Sigmoid colon (tissue), 7 donors: ENCODE data around the gene FGB. TPM values are rescaled to one million over a fixed set of nuclear protein-coding genes. Genes with fewer than 3 reads are reported as not detected.

Source experiments
- DNase-seq: peaks from one replicate; pipeline ENCODE4 v3.0.0-alpha.2; 2019
- H3K27ac ChIP-seq, 4 donors: fragments of 200-600 bp; sonication (generic); one replicate each; pipeline ENCODE4 v1.5.1; 2016 to 2019; ENCODE audit warnings: mild to moderate bottlenecking in 1 of 4
- H3K27me3 ChIP-seq, 3 donors: fragments of 200-600 bp; sonication (generic); one replicate each; pipeline ENCODE4 v1.5.1; 2019; ENCODE audit warnings: mild to moderate bottlenecking in 1 of 3
- H3K36me3 ChIP-seq, 4 donors: fragments of 200-600 bp; sonication (generic); one replicate each; pipeline ENCODE4 v1.5.1; 2016 to 2019
- H3K4me1 ChIP-seq, 4 donors: fragments of 200-600 bp; sonication (generic); one replicate each; pipeline ENCODE4 v1.5.1; 2017 to 2019
- H3K4me3 ChIP-seq, 4 donors: fragments of 200-600 bp; sonication (generic); one replicate each; pipeline ENCODE4 v1.5.1; 2017 to 2019; ENCODE audit warnings: mild to moderate bottlenecking in 2 of 4, moderate library complexity in 1 of 4
- H3K9me3 ChIP-seq, 4 donors: fragments of 200-600 bp in 3 of 4; sonication (generic) in 3 of 4; one replicate each; pipeline versions ENCODE4 v1.5.1 to v1.6.1; 2013 to 2019
- CTCF ChIP-seq, 4 experiments: fragments of 450-650 bp in 3 of 4; fragments of 200-600 bp in 1 of 4; IDR thresholded peaks; one replicate each; pipeline ENCODE4 v1.5.1; 2016 to 2019; ENCODE audit warnings: antibody characterized with exemption in 4 of 4, mild to moderate bottlenecking in 3 of 4, moderate library complexity in 2 of 4
- EP300 ChIP-seq, 4 donors: sonication (generic); formaldehyde crosslinking; IDR thresholded peaks; one replicate each; pipeline ENCODE4 v1.6.1; 2017; ENCODE audit warnings: antibody characterized with exemption in 4 of 4
- POLR2A ChIP-seq, 2 donors: fragments of 450-650 bp; IDR thresholded peaks; one replicate each; pipeline ENCODE4 v1.6.1; 2016; ENCODE audit warnings: antibody characterized with exemption in 2 of 2, mild to moderate bottlenecking in 2 of 2, moderate library complexity in 2 of 2
- POLR2AphosphoS5 ChIP-seq, 4 donors: sonication (generic); formaldehyde crosslinking; IDR thresholded peaks; one replicate each; pipeline ENCODE4 v1.6.1; 2017; ENCODE audit warnings: antibody characterized with exemption in 4 of 4
- WGBS, 2 donors: extraction: QIAGEN DNeasy Blood & Tissue Kit; methylation state at CpG; one replicate each; pipeline ENCODE4 v1.1.7; 2013; 5-methylcytosine and 5-hydroxymethylcytosine counted together
- intact Hi-C: fragments of 100-400 bp; cut with DNase I; formaldehyde crosslinking; loops from one replicate; pipeline ENCODE4 v1.15.1; 2023
- polyA plus RNA-seq, 3 donors: library from polyadenylated mRNA; stranded (reverse); fragments of 200-250 nt; gene quantifications; one replicate each; pipeline ENCODE4 v1.2.3, GENCODE V29; 2013
- total RNA-seq, 4 donors: library from RNA; depleted of rRNA; stranded (reverse); fragments of >200 nt; gene quantifications; one replicate each; pipeline ENCODE4 v1.1.0, GENCODE V29; 2016
- donor health status: healthy with polysubstance abuse.
- donor health status: Bipolar disorder and iron deficiency.
- donor health status: healthy.

FGB gene
- total and polyA plus RNA-seq, 7 donors = 0.67 TPM; not detected in 6

DNA sequence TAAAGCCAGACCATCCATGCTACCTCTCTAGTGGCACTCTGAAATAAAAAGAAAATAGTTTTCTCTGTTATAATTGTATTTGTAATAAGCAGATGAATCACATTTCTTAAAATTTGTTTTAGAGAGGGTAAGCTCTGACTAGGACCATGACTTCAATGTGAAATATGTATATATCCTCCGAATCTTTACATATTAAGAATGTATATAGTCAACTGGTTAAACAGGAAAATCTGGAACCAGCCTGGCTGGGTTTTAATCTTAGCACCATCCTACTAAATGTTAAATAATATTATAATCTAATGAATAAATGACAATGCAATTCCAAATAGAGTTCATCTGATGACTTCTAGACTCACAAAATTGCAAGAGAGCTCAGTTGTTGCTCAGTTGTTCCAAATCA, 1.5 kb downstream of the FGB start:
- Histone ChIP-seq H3K9me3 (no peaks in the 10 kb centered on the region), H3K4me1 (no peaks in the 10 kb centered on the region), H3K36me3 (no peaks in the 10 kb centered on the region), H3K4me3 (no peak overlapping the region), H3K27ac (no peak overlapping the region), H3K27me3 (no peaks in the 10 kb centered on the region)
- intact Hi-C loops = no loop called here
- no peak for DNase-seq
- 90 to 93% methylated on average over 1 of the region's 1 CpG for WGBS, 2 donors
- TF ChIP-seq POLR2AphosphoS5 (IDR thresholded peaks at IDR 0.05) = no peak

DNA sequence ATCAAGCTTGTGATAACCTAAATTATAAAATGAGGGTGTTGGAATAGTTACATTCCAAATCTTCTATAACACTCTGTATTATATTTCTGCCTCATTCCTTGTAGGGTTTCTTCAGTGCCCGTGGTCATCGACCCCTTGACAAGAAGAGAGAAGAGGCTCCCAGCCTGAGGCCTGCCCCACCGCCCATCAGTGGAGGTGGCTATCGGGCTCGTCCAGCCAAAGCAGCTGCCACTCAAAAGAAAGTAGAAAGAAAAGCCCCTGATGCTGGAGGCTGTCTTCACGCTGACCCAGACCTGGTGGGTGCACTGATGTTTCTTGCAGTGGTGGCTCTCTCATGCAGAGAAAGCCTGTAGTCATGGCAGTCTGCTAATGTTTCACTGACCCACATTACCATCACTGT, 2.9 kb downstream of the FGB start:
- no peak for DNase-seq
- Histone ChIP-seq H3K4me1 (no peaks in the 10 kb centered on the region), H3K27ac (no peak overlapping the region), H3K27me3 (no peaks in the 10 kb centered on the region), H3K36me3 (no peaks in the 10 kb centered on the region), H3K9me3 (no peaks in the 10 kb centered on the region), H3K4me3 (no peak overlapping the region)
- TF ChIP-seq POLR2A (IDR thresholded peaks at IDR 0.05) = no peak
- no peak for TF ChIP-seq CTCF (IDR thresholded peaks at IDR 0.05)
- no peak for TF ChIP-seq EP300 (IDR thresholded peaks at IDR 0.05)
- no peak for TF ChIP-seq POLR2AphosphoS5 (IDR thresholded peaks at IDR 0.05)
- 94 to 95% methylated on average over 6 of the region's 6 CpGs for WGBS, 2 donors
- intact Hi-C loops = no loop called here

DNA sequence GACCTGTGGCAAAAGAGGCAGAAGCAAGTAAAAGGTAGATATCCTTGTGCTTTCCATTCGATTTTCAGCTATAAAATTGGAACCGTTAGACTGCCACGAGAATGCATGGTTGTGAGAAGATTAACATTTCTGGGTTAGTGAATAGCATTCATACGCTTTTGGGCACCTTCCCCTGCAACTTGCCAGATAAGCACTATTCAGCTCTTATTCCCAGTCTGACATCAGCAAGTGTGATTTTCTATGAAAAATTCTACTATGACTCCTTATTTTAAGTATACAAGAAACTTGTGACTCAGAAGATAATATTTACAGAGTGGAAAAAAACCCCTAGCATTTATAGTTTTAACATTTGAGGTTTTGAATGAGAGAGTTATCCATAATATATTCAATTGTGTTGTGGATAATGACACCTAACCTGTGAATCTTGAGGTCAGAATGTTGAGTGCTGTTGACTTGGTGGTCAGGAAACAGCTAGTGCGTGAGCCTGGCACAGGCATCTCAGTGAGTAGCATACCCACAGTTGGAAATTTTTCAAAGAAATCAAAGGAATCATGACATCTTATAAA, 3.9 kb downstream of the FGB start:
- H3K4me1 ChIP-seq = no peaks in the 10 kb centered on the region
- no peak overlapping the region for H3K27ac ChIP-seq
- no peaks in the 10 kb centered on the region for H3K9me3 ChIP-seq
- TF ChIP-seq POLR2A (IDR thresholded peaks at IDR 0.05) = no peak
- TF ChIP-seq CTCF (IDR thresholded peaks at IDR 0.05) = no peak
- TF ChIP-seq EP300 (IDR thresholded peaks at IDR 0.05) = no peak
- no peak for TF ChIP-seq POLR2AphosphoS5 (IDR thresholded peaks at IDR 0.05)
- intact Hi-C loops = no loop called here
- DNase-seq = no peak
- H3K27me3 ChIP-seq = no peaks in the 10 kb centered on the region
- no peak overlapping the region for H3K4me3 ChIP-seq
- WGBS, 2 donors = 88% methylated on average over 5 of the region's 5 CpGs
- H3K36me3 ChIP-seq = no peaks in the 10 kb centered on the region

DNA sequence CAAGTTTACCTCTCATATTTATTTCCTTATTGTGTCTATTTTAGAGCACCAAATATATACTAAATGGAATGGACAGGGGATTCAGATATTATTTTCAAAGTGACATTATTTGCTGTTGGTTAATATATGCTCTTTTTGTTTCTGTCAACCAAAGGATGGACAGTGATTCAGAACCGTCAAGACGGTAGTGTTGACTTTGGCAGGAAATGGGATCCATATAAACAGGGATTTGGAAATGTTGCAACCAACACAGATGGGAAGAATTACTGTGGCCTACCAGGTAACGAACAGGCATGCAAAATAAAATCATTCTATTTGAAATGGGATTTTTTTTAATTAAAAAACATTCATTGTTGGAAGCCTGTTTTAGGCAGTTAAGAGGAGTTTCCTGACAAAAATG, 6.2 kb downstream of the FGB start:
- Histone ChIP-seq H3K36me3 (no peaks in the 10 kb centered on the region), H3K27ac (no peak overlapping the region), H3K4me3 (no peak overlapping the region), H3K27me3 (no peaks in the 10 kb centered on the region), H3K9me3 (no peaks in the 10 kb centered on the region), H3K4me1 (no peaks in the 10 kb centered on the region)
- DNase-seq = no peak
- intact Hi-C loops = no loop called here
- TF ChIP-seq EP300 (IDR thresholded peaks at IDR 0.05) = no peak
- no peak for TF ChIP-seq CTCF (IDR thresholded peaks at IDR 0.05)
- TF ChIP-seq POLR2A (IDR thresholded peaks at IDR 0.05) = no peak
- TF ChIP-seq POLR2AphosphoS5 (IDR thresholded peaks at IDR 0.05) = no peak
- 13 to 38% methylated on average over 3 of the region's 3 CpGs for WGBS, 2 donors

DNA sequence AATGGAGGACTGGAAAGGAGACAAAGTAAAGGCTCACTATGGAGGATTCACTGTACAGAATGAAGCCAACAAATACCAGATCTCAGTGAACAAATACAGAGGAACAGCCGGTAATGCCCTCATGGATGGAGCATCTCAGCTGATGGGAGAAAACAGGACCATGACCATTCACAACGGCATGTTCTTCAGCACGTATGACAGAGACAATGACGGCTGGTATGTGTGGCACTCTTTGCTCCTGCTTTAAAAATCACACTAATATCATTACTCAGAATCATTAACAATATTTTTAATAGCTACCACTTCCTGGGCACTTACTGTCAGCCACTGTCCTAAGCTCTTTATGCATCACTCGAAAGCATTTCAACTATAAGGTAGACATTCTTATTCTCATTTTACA, 6.8 kb downstream of the FGB start:
- Histone ChIP-seq H3K9me3 (no peaks in the 10 kb centered on the region), H3K27ac (no peak overlapping the region), H3K4me1 (no peaks in the 10 kb centered on the region), H3K36me3 (no peaks in the 10 kb centered on the region), H3K4me3 (no peak overlapping the region), H3K27me3 (no peaks in the 10 kb centered on the region)
- 94 to 97% methylated on average over 5 of the region's 5 CpGs for WGBS, 2 donors
- no peak for DNase-seq
- TF ChIP-seq POLR2AphosphoS5 (IDR thresholded peaks at IDR 0.05) (no peak), POLR2A (IDR thresholded peaks at IDR 0.05) (no peak), CTCF (IDR thresholded peaks at IDR 0.05) (no peak), EP300 (IDR thresholded peaks at IDR 0.05) (no peak)
- intact Hi-C loops = no loop called here
